GM19468 (cell line): ENCODE data around the gene KCNQ1.

Experiments
- ATAC-seq: cut with Tn5 transposase; IDR thresholded peaks from one replicate; pipeline ENCODE4 v1.9.1; 2021; ENCODE audit warnings: mild to moderate bottlenecking, moderate library complexity, moderate number of reproducible peaks; ENCODE audit not compliant: unreplicated experiment; ENCODE audit errors: extremely low read depth

The KCNQ1 gene

DNA sequence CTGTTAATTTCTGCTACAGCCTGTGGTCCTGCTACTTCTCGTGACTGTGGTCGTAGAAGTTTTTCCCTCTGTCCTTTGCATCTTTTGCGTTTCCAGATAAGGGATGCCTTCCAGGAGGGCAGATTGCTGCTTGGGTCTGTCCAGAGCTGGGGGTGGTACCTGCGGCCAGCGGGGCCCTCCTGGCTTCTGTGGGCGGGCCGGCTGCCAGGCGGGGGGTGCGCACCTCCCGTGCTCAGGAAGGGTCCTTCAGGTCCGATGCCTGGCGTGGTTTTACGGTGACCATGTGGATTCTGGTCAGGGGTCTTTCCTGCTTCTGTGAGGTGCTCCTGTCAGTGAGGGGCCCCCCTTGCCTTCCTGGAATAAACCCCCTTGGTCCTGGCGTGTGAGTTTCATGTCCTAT is 84.8 kb downstream of the KCNQ1 start:
- ATAC-seq = no peak

DNA sequence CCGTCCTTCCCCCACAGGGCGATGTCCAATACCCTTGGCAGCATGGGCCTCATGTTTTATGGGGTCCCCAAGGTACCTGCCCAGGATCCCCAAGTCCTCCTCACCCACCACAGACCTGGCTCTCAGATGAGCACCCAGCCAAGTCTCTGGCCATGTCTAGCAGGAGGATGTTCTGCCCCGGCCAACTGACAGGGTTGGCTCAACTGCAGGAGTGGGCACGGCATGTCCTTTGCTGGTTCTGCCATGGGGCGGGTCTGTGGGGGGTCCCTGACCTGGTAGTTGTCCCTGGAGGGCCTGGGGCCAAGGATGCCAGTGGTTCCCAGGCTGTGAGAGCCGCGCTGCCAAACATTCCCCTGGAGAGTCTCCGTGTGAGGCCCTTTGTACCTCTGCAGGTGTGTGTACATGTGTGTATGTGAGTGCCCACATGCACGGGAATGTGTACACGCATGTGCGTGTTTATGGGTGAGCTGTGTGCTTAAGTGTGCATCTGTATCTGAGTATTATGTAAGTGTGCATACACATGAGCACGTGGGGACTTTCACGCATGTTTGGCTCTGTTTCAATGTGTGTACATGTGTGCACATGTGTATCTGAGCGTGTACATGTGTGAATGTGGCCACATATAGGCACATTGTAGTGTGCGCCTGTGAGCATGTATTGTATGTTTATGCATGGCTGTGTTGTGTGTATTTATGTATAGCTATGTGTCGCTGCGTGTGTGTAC is 85.5 kb downstream of the KCNQ1 start:
- ATAC-seq = no peak

DNA sequence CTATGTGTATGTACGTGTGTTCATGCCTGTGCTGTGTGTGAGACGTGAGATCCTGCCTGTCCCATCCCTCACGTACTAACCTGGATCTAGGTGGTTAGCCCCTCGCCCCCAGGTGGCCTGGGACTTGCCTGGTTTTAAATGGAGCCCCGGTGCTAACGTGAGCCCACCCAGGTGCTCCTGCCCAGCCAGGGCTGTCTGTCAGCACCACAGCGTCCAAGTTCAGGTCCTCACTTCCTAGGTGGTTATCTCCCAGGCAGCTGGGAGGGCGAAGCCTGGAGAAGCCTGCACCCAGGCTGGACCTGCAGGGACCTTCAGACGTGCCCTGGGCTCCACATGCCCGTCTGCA is 86.0 kb downstream of the KCNQ1 start:
- ATAC-seq = no peak

DNA sequence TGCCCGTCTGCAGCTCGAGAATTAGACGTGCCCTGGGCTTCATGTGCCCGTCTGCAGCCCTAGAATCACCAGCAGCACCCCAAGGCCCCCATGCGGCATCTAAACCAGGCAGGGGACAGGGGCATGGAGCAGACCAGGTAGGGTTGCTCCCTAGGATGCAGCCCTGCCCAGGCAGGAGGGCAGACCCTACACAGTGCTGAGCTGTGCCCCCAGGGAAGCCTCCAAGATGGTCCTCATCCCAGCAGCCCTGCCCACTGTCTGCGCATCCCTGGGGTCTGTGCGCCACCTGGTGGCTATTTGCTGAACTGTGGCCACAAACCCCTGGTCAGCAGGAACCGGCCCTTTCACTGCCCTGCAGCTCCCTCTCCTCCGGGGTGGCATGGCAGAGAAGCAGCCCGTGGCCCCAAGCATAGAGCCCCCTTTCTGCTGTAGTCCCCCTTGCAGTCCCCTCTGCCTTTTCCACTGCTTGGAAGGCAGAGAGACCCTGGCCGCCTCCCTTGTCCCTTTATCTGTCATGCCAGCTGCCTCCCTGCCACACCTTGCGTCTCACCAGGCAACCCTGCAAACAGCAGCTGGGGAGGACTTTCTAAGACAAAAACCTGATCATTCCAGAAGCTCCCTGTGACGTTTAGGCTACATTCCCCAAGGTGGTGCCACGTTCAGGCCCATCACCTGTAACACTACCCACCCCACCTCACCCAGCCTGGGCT is 86.6 kb downstream of the KCNQ1 start:
- no peak for ATAC-seq

DNA sequence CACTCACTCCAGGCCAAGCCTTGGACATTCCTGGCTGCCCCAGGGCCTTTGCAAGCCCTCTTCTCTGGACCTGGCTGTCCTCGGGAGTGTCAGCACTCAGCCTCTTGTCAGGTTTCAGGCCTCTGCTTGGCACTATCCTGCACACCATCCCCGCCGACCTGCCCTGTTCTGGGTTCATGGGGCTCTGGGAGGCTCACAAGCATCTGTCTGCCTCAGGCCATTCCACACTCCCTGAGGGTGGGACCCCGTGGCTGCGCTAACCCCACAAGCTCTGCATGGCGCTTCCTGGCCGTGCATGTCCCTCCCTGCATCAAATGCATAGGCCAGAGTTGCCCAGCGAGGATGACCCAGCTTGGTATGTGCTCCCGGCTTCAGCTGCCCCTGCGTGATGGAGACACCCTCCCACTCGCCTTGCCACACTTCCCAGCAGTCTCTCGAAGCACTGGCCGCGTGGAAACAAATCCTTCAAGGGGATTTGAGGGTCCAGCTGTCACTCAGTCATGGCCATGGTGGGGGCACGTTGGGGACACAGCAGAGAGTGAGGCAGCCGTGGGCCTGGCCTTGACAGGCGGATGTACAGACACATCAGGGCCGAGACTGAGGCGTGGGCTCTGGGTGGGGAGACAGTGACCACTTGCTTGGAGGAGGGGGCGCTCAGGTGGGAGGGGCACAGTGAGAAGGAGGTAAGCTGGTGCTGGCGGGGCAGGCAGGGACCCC is 87.3 kb downstream of the KCNQ1 start:
- no peak for ATAC-seq

DNA sequence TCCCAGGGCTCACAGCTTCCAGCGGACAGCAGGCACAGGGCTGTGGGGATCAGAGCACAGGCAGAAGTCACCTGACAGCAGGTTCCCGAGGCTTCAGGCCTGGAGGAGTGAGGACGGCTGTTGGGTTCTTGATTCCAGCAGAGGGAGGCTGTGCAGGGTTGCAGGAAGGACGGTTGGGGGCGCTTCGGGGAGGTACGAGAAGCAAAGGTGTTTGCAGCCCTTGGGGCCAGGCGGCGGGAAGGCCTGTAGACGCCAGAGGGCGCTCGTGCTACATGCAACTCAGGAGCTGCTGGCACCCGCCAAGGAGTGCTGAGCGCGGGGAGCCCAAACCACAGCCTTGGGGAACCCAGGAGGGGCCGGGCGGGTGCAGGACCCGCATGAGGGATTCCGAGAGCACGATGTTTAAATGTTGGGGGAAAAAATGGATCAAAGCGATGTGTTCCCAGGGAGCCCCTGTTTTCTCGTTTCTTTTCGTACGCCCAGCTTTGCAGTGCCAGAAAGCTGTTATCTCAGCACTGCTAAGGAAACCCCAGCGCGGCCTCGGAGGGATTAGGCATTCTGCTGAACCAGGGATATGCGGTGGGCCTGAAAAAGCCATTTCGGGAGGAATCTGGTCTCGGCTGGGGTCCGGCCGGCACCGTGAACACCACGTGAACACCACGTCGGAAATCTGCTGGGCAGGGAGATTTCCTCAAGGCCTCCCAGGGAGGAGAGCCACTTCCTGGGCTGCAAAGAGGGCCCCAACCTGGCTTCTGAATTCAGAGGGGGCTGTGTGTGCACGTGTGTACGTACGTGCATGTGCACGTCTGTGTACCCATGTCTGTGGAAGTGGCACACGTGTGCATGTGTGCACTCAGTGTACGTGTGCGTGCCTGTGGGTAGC is 88.1 kb downstream of the KCNQ1 start:
- ATAC-seq = no peak

DNA sequence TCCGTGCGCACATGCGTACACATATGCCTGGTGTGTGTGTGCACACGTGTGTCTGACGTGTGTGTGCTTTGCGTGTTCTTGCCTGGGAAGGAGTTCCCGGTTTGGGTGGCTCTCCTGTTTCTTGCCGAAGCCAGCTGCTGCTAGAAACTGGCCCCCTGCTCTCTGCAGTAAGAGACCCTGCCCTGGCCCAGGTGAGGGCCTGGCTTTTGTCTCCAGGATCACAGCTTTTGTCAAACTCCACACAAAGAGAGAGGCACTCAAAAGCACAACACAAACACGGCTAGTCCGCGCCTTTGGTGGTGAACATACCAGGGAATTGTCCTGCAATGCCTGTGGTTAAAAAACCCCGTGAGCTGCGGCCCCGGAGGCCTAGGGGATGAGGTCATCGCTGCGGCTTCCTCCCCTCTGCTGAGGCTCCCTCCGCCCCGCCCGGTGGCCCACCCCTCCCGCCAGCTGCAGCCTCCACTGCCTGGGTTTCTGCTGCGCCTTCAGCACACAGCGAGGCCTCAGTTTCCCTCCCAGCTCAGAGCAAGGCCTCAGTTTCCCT is 88.9 kb downstream of the KCNQ1 start:
- no peak for ATAC-seq

DNA sequence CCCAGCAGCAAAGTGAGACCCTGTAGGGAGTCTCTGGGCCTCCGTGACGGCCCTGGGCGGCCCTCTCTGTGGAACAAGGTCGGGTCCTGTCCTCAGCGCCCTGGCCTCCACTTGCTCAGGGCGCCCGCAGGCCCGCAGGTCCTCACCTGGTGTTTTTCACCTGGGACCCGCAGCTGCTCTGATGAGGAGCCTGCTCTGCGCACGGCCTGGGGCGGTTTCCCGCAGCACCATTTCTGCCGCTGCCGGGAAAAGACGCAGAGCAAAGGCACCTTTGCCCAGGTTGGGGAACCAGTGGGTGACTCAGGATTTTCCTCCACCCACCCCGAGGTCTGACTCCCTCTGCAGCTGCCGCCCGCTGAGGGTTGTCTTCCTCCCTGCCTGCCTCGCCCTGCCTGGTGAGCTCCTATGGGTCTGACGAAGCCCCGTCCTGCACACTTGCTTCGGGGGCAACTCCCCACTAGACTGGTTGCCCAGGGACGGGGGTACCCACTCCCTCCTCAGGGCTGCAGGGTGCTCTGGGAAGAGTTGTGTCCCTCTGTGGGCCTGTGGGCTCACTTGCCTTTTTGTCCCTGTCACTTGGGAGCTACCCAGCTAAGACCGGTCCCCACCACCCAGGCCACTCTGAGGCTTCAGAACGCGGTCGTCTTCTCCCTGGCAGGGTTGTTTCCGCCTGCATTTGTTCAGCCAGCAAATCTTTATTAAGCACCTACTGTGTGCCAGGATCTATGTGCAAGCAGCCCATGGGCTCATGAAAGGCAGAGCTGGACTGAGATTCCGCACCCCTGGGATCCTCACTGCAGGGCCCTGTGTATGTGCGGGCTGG is 89.5 kb downstream of the KCNQ1 start:
- ATAC-seq = no peak

DNA sequence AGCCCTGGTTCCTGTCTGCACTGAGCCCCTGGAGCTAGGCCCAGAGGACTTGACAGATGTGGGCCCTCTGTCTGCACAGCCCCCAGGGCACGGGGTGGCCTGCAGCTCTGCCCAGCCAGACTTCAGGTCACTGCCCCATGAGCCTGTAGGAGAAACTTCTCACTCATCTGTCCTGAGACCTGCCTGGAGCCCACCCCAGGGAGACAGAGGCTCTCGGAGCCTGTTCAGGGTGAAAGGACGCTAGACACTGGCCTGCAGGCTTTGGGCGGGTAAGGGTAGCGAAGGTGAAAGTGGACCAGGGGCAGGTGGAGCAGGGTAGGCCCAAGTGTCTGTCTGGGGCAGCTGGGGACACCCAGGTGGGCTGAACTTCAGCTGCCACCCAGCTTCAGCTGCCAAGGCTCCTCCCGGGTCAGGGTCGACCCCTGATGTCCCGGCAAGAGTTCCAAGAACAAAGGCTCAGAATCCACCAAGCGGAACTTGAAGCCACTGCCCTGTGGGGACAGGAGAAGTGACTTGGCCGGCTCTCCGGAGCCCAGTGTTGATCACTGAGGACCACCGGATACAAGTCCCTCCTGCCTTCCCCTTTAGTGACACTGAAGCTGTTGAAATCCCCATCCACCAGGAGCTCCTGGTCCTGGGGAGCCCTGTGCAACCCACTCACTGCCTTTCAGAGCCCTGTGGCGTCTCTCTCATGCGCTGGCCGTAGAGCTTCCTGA is 90.3 kb downstream of the KCNQ1 start:
- ATAC-seq = no peak

DNA sequence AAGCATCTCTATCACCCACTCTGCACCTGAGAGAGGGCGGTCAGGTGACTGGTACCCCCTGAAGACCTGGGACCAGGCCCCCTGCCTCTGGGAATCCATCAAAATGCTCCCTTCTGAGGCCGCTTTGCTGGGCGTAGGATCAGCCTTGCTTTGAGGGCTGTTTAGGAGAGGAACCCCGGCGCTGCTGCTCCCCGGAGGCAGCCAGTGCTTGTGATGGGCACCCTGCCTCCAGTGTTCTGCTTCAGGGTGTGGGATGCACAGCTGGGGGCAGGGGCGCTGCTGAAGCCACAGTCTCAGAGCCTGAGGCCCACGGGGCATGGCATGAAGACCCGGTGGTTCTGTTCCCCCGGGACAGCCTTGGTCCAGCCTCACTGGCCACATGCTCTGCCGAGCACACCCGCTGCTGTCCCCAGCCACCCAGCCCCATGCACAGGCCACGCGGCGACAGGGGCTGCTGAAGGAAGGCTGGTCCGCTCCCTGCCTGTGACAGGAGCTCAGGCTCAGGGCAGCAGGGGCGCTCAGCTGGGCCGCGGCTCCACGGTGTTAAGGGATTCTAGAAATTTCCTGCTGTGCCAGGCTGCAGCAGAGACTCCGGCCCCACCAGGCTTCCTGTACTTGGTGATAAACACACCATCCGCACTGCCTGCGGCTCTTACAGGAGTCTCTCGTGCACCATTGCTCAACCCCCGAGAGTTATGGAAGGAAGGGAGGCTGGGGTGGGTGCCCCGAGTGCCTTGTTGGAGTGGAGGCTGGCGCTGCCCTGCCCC is 91.0 kb downstream of the KCNQ1 start:
- ATAC-seq = no peak

DNA sequence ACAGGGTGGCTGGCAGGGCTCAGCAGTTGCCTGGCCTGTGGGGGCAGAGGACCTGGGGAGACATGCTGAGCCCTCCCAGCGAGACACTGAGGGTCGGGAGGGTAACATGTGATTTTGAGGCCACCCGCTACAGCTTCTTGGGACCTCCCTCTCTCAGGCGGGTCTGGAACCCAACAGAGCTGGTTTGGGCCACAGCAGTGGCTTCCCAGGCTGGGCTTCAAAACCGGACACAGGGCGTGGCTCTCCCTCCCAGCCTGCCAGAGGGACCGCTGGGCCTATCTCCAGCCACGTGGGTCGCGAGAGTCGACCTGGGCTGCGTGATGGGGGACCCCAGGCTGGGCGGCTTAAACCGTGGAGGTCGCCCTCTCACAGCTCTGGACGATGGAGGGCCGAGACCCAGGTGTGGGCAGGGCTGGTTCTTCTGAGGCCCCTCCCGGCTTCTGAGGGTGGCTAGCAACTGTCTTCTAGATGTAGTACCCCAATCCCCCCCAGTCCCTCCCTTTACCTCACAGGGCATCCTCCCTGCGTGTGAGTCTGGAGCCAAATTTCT is 91.7 kb downstream of the KCNQ1 start:
- ATAC-seq = no peak

DNA sequence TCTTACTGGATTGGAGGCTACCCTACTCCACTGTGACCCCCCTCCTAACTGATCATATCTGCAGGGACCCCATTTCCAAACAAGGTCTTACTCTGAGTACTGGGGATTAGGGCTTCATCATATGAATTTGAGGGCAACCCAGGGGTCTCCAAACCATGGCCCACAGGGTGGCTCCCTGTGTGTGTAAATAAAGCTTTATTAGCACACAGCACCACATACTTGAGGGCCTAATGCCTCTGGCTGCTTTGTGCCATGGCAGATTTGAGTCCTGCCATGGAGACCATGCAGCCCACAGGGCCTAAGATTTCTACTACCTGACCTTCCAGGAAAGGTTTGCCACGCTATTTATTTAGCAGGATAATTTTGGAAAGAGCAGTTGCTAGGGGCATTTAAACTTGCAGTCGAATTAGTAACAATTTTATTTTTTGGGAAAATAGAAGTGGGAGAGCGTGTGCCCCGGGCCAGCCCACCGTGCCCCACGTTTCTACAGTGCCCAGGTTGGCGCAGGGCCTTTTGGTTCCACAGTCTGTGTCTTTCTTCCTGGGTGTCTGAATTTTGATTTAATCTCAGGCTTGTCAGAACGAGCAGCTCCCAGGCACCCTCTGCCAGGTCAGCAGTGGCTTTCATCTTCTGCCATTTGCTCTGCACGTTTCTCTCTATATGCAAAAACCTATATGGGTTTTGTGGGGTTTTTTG is 92.3 kb downstream of the KCNQ1 start:
- no peak for ATAC-seq

DNA sequence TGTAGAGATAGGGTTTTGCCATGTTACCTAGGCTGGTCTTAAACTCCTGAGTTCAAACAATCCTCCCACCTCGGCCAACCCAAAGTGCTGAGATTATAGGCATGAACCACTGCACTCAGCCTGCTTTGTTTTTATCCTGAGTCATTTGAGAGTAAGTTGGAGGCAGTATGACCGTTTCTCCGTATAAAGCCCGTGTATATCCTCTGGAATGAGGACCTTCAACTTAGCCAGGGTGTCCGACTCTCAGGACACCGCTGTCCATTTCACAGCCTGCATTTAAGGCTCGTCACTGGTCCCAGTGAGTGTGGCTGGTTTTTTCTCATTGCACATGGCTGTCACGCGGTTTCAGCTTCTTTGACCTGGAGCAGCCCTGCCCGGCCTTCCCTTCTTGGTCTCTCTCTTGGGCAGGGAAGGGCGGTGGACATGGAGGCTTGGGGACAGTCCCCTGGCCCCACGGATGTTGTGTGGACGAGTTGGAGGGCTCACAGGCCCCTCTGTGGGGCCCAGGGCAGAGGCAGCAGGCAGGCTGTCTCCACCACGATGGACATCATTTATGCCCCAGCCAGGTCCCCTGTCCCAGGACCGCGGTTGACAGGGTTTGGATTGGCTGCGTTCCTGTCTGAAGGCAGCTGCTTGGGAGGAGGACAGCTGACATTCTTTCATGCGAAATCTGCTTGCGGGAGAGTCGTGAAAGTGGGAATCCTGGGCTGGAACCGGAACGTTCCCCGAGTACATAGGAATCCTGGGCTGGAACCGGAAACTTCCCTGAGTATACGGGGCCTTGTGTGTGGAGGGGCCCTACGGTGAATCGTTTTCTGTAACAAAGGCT is 93.3 kb downstream of the KCNQ1 start:
- ATAC-seq = no peak

DNA sequence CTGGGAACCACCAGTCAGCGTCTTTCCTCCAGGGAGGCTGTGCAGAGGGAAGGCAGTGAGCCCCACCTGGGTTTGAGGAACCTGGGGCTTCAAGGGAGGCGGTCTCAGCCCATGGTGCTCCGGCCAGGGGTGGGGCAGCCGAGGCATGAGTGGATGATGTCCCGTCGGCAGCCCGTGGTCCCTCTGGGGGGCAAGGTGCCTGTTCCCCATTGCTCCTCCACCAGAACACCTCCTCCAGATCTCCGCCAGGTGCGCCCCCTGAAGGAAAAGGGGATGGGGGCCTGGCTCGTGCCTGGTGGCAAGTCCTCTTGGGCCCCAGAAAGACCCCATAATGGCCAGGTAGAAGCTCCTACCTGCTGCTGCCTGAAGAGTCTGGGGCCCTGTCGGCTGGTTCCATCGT is 94.1 kb downstream of the KCNQ1 start:
- ATAC-seq = no peak

DNA sequence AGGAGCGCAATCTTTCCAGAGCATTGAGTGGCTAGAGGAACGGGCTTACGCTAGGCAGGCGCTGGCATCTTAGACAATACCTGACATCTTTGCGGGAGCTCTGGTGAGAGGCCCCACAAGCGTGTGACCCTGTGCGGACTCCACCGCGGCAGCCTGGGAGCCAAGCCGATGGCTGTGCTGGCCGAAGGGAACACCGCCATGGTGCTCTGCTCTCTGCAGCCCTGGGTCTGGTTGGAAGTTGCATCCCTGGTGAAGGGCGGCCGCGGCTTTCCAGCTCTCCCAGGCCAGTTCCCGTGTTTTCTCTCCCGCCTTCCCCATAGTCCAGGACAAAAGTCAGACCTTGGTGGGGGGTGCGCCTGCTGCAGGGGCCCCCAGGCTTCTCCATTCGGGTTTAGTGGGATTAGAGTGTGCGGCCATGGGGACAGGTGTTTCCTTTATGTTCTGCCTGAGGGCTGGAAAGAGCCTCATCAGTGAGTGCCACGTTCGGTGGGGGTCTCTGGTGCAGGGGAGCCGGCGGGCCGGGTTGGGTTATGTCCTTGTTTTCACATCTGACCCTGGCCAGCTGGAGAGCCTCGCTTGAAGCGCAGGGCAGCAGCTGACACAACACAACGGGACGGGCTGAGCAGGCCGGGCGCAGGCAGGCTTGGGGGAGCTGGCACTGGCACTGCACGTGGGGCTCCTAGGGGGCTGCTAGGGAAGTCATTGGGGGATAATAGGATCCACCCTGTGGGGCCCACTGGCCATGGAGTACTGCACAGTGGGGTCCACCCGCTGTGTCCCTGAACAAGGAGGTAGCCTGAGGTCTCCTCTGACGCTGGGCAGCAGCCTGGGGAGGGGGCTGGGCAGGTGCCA is 94.8 kb downstream of the KCNQ1 start:
- no peak for ATAC-seq
